Uterus (tissue), 2 donors: ENCODE data around the gene ACBD6.

ENCODE experiments used
- CTCF ChIP-seq, 4 experiments: fragments of 200-600 bp in 2 of 4; fragments of 450-650 bp in 2 of 4; sonication (generic) in 2 of 4; IDR thresholded peaks; one replicate each; pipeline ENCODE4 v1.5.1; 2016 to 2019; ENCODE audit warnings: antibody characterized with exemption in 4 of 4, mild to moderate bottlenecking in 2 of 4, moderate library complexity in 1 of 4
- POLR2A ChIP-seq, 2 donors: fragments of 450-650 bp; IDR thresholded peaks; one replicate each; pipeline ENCODE4 v1.6.1; 2016; ENCODE audit warnings: antibody characterized with exemption in 2 of 2, mild to moderate bottlenecking in 1 of 2, moderate library complexity in 1 of 2

- TF ChIP-seq CTCF (IDR thresholded peaks at IDR 0.05) (no peak), POLR2A (IDR thresholded peaks at IDR 0.05) (no peak)
Measured at GRCh38 chr1:180376800-180377199, 125.6 kb downstream of the ACBD6 start.
